Measurements from ENCODE around the gene POFUT2.

Gene POFUT2

DNA sequence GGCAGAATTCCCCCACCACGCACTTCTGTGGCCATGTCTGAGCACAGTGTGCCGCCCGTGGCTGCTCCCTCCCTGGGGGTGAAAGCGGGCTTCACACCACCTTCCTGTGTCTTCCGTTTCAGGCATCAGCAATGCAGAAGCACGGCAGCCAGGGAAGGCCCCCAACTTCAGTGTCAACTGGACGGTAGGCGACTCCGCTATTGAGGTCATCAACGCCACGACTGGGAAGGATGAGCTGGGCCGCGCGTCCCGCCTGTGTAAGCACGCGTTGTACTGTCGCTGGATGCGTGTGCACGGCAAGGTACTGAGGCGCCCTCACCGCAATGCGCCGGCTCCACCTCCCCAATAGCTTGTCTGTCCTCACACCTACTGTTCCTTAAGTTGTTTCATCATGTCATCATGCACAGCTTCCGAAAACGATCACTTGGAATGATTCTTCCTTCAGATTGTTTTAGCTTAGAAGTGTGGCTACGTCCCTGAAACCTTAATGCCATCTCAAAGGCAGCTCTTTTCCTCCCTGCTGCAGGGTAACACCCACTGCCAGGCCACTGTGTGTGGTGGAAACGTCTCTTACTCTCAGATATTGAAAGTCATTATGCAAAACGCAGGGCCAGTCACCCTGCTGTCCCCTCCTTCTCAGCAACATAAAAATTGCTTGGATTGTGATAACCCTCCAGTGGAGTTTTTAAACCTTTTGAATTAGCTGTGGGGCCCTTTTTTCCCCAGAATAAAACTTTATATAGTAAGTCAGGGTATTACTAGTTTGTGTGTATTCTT, 66.8 kb downstream of the POFUT2 start:
- DNase-seq = no peak

DNA sequence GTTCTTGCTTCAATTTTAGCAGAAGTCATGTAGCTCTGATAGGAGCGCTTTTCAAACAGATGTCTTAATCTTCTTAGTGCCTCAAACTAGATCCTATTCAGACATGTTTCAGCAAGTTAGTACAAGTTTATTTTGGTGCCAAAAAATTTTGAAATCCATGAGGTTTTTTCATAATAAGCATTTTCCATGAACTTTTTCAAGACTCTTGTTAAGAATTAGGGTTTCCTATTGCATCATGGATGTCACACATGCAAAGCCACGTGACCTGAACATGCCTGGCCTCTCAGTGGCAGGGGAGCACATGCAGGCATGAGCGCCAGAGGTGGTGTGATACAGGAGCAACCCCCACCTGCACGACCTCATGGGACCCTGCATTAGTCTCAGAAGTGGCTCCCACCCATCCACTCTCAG, 67.6 kb downstream of the POFUT2 start:
- DNase-seq = no peak

DNA sequence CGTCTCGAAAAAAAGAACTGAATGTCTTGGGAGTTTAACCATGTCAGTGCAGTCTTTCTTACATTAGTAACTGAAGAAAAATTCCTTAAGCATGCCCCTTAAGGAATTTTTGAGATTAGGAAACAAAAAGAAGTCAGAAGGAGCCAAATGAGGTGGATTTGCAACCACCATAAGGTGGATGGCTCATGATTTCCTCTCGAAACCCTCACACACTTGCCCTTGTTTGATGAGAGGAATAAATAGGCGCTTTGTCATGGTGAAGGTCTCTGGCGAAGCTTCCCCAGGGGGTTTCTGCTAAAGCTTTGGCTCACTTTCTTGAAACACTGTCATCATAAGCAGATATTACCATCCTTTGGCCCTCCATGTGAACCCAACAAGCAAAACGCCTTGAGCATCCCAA, 68.2 kb downstream of the POFUT2 start:
- DNase-seq = no peak

GRCh38 chr21:45217010-45217409, 70.7 kb downstream of the POFUT2 start:
- DNase-seq = no peak

DNA sequence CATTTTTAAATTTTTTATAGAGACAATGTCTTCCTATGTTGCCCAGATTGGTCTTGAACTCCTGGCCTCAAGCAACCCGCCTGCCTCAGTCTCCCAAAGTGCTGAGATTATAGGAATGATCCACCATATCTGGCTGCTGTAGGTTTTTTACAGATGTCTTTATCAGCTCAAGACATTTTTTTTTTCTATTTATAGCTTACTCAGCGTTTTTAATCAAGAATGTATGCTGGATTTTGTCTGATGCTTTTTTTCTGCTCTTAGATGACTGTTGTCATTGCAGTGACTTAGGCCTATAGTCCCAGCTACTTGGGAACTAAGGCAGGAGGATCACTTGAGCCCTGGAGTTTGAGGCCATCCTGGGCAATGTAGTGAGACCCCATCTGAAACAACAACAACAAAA, 72.5 kb downstream of the POFUT2 start:
- DNase-seq = no peak

Data from NCI-H146 (cell line).